ENCODE measurements around the gene COBL.

COBL gene

GRCh38 chr7:51349820-51350545, 33.4 kb upstream of the COBL start:
- no peak overlapping the region for H3K4me3 ChIP-seq (ENCODE audit: low read length)
- WGBS (ENCODE audit: insufficient coverage, insufficient read length), result no CpG with 5 or more reads among the region's 8 CpGs
- H3K4me1 ChIP-seq (ENCODE audit: control insufficient read depth, insufficient read depth, low read length), result no peaks in the 10 kb centered on the region
- no peaks in the 10 kb centered on the region for H3K27me3 ChIP-seq (ENCODE audit: control insufficient read depth, insufficient read depth, low read length)
- H3K27ac ChIP-seq (ENCODE audit: low read length), result no peak overlapping the region
- no peaks in the 10 kb centered on the region for H3K9me3 ChIP-seq (ENCODE audit: control insufficient read depth, insufficient read depth, low read length)
- no peak for DNase-seq (ENCODE audit: low read depth, low spot score)
- H3K36me3 ChIP-seq (ENCODE audit: control insufficient read depth, insufficient read depth, low read length), result no peaks in the 10 kb centered on the region

- DNase-seq (ENCODE audit: low read depth, low spot score), result no peak
- WGBS (ENCODE audit: insufficient coverage, insufficient read length), result no CpG with 5 or more reads among the region's 3 CpGs
- Histone ChIP-seq H3K36me3 (ENCODE audit: control insufficient read depth, insufficient read depth, low read length) (no peaks in the 10 kb centered on the region), H3K27me3 (ENCODE audit: control insufficient read depth, insufficient read depth, low read length) (no peaks in the 10 kb centered on the region), H3K9me3 (ENCODE audit: control insufficient read depth, insufficient read depth, low read length) (no peaks in the 10 kb centered on the region), H3K4me1 (ENCODE audit: control insufficient read depth, insufficient read depth, low read length) (no peaks in the 10 kb centered on the region), H3K4me3 (ENCODE audit: low read length) (no peak overlapping the region), H3K27ac (ENCODE audit: low read length) (no peak overlapping the region)
Observed at GRCh38 chr7:51346126-51346525, 29.5 kb upstream of the COBL start.

GRCh38 chr7:51344406-51345138, 28.0 kb upstream of the COBL start:
- DNase-seq (ENCODE audit: low read depth, low spot score), result no peak
- Histone ChIP-seq H3K4me1 (ENCODE audit: control insufficient read depth, insufficient read depth, low read length) (no peaks in the 10 kb centered on the region), H3K4me3 (ENCODE audit: low read length) (no peak overlapping the region), H3K27ac (ENCODE audit: low read length) (no peak overlapping the region), H3K27me3 (ENCODE audit: control insufficient read depth, insufficient read depth, low read length) (no peaks in the 10 kb centered on the region), H3K9me3 (ENCODE audit: control insufficient read depth, insufficient read depth, low read length) (no peaks in the 10 kb centered on the region), H3K36me3 (ENCODE audit: control insufficient read depth, insufficient read depth, low read length) (no peaks in the 10 kb centered on the region)
- WGBS (ENCODE audit: insufficient coverage, insufficient read length), result no CpG with 5 or more reads among the region's 6 CpGs

DNA sequence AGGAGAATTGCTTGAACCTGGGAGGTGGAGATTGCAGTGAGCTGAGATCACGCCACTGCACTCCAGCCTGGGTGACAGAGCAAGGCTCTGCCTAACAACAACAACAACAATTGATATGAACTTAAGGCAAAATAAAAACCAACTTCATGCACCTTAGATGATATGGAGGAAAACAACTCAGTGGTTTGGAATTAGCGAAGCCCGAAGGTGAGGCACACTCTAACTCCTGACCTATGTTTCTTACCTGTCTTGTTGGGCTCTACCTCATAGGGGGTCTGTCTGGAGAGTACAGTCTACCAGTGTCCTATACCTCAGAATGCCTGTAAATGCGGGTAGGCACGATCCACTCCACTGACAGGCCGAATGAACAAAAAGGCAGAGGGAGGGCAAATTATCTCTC, 24.3 kb upstream of the COBL start:
- H3K27me3 ChIP-seq (ENCODE audit: control insufficient read depth, insufficient read depth, low read length), result no peaks in the 10 kb centered on the region
- DNase-seq (ENCODE audit: low read depth, low spot score), result no peak
- no peaks in the 10 kb centered on the region for H3K4me1 ChIP-seq (ENCODE audit: control insufficient read depth, insufficient read depth, low read length)
- H3K4me3 ChIP-seq (ENCODE audit: low read length), result no peak overlapping the region
- H3K9me3 ChIP-seq (ENCODE audit: control insufficient read depth, insufficient read depth, low read length), result no peaks in the 10 kb centered on the region
- H3K36me3 ChIP-seq (ENCODE audit: control insufficient read depth, insufficient read depth, low read length), result no peaks in the 10 kb centered on the region
- WGBS (ENCODE audit: insufficient coverage, insufficient read length), result no CpG with 5 or more reads among the region's 6 CpGs
- no peak overlapping the region for H3K27ac ChIP-seq (ENCODE audit: low read length)

GRCh38 chr7:51340029-51340838, 23.6 kb upstream of the COBL start:
- H3K27me3 ChIP-seq (ENCODE audit: control insufficient read depth, insufficient read depth, low read length), result no peaks in the 10 kb centered on the region
- no peak overlapping the region for H3K27ac ChIP-seq (ENCODE audit: low read length)
- H3K4me1 ChIP-seq (ENCODE audit: control insufficient read depth, insufficient read depth, low read length), result no peaks in the 10 kb centered on the region
- no CpG with 5 or more reads among the region's 9 CpGs for WGBS (ENCODE audit: insufficient coverage, insufficient read length)
- no peak for DNase-seq (ENCODE audit: low read depth, low spot score)
- H3K4me3 ChIP-seq (ENCODE audit: low read length), result no peak overlapping the region
- no peaks in the 10 kb centered on the region for H3K36me3 ChIP-seq (ENCODE audit: control insufficient read depth, insufficient read depth, low read length)
- no peaks in the 10 kb centered on the region for H3K9me3 ChIP-seq (ENCODE audit: control insufficient read depth, insufficient read depth, low read length)

- Histone ChIP-seq H3K4me3 (ENCODE audit: low read length) (no peak overlapping the region), H3K27me3 (ENCODE audit: control insufficient read depth, insufficient read depth, low read length) (no peaks in the 10 kb centered on the region), H3K4me1 (ENCODE audit: control insufficient read depth, insufficient read depth, low read length) (no peaks in the 10 kb centered on the region), H3K9me3 (ENCODE audit: control insufficient read depth, insufficient read depth, low read length) (no peaks in the 10 kb centered on the region), H3K27ac (ENCODE audit: low read length) (no peak overlapping the region), H3K36me3 (ENCODE audit: control insufficient read depth, insufficient read depth, low read length) (no peaks in the 10 kb centered on the region)
- DNase-seq (ENCODE audit: low read depth, low spot score), result no peak
- no CpG with 5 or more reads among the region's 2 CpGs for WGBS (ENCODE audit: insufficient coverage, insufficient read length)
Observed at GRCh38 chr7:51335057-51335456, 18.4 kb upstream of the COBL start.

DNA sequence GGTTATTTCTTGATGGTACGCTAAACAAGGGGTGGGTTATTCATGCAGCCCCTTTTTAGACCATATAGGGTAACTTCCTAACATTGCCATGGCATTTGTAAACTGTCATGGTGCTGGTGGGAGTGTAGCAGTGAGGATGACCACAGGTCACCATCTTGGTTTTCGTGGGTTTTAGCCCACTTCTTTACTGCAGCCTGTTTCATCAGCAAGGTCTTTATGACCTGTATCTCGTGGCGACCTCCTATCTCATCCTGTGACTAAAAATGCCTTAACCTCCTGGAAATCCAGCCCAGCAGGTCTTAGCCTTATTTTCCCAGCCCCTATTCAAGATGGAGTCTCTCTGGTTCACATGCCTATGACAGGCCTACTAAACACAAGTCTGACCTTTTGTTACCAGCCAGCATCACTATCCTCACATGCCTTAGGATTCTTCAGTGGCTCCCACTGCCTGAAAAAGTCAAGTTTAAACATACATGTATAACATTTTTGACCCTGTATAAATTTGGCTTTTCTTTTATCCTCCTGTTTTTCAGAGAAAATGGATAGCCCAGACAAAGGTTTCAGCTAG, 13.2 kb upstream of the COBL start:
- Histone ChIP-seq H3K27ac (ENCODE audit: low read length) (no peak overlapping the region), H3K4me3 (ENCODE audit: low read length) (no peak overlapping the region), H3K4me1 (ENCODE audit: control insufficient read depth, insufficient read depth, low read length) (peaks cover 12% of the 10 kb centered on the region), H3K27me3 (ENCODE audit: control insufficient read depth, insufficient read depth, low read length) (no peaks in the 10 kb centered on the region), H3K9me3 (ENCODE audit: control insufficient read depth, insufficient read depth, low read length) (no peaks in the 10 kb centered on the region), H3K36me3 (ENCODE audit: control insufficient read depth, insufficient read depth, low read length) (no peaks in the 10 kb centered on the region)
- DNase-seq (ENCODE audit: low read depth, low spot score), result no peak
- WGBS (ENCODE audit: insufficient coverage, insufficient read length), result no CpG with 5 or more reads among the region's 4 CpGs

DNA sequence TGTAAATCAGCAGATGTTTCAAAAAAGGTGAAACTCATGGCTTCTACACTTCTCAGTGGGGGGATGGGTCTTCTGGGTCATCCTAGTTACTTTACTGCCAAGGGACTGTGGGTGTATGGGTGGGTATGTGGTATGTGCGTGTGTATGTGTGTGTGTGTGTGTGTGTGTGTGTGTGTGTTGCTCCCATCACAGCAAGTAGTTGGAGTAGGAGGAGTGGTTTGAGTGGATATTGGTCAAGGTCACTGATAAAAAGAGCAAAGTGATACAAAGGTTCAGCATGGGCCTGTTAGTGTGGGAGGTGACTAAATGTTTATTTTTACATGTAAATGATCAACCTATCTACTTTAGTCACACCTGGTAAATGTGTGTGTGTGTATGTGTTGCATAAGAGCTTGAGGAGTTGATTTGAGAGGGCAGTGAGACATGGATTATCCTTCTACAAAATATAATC, 11.8 kb upstream of the COBL start:
- Histone ChIP-seq H3K36me3 (ENCODE audit: control insufficient read depth, insufficient read depth, low read length) (no peaks in the 10 kb centered on the region), H3K4me3 (ENCODE audit: low read length) (peak overlapping the region; percentile 20; the same call in 1 of the 2 replicates), H3K9me3 (ENCODE audit: control insufficient read depth, insufficient read depth, low read length) (no peaks in the 10 kb centered on the region), H3K27me3 (ENCODE audit: control insufficient read depth, insufficient read depth, low read length) (no peaks in the 10 kb centered on the region), H3K4me1 (ENCODE audit: control insufficient read depth, insufficient read depth, low read length) (peaks cover 15% of the 10 kb centered on the region), H3K27ac (ENCODE audit: low read length) (no peak overlapping the region)
- no peak for DNase-seq (ENCODE audit: low read depth, low spot score)
- no CpG with 5 or more reads among the region's 1 CpG for WGBS (ENCODE audit: insufficient coverage, insufficient read length)

DNA sequence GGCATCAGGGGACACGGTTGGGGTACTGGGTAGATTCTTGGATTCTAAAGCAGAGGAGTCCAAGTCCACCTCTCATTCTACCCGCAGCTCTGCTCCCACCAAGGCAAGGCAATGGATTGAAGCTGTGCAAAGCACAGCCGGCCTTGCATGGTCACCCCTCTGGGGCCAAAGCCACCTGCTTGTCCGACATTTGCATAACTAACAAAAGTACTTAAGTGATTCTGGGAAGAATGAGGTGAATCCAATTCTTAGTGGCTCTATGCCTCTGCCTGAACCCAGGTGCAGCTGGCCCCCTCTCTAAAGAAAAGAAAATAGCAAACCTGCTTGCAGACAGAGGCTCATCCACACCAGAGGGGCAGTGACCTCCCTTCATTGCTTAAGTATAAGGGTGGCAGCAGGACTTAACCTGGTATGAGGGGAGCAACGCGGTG, 10.7 kb upstream of the COBL start:
- H3K9me3 ChIP-seq (ENCODE audit: control insufficient read depth, insufficient read depth, low read length), result no peaks in the 10 kb centered on the region
- H3K27me3 ChIP-seq (ENCODE audit: control insufficient read depth, insufficient read depth, low read length), result no peaks in the 10 kb centered on the region
- no CpG with 5 or more reads among the region's 6 CpGs for WGBS (ENCODE audit: insufficient coverage, insufficient read length)
- H3K27ac ChIP-seq (ENCODE audit: low read length), result peak overlapping the region; percentile 45
- no peaks in the 10 kb centered on the region for H3K36me3 ChIP-seq (ENCODE audit: control insufficient read depth, insufficient read depth, low read length)
- peaks cover 15% of the 10 kb centered on the region for H3K4me1 ChIP-seq (ENCODE audit: control insufficient read depth, insufficient read depth, low read length)
- H3K4me3 ChIP-seq (ENCODE audit: low read length), result peak overlapping the region; percentile 13; the same call in 1 of the 2 replicates
- DNase-seq (ENCODE audit: low read depth, low spot score), result peak; percentile 84

DNA sequence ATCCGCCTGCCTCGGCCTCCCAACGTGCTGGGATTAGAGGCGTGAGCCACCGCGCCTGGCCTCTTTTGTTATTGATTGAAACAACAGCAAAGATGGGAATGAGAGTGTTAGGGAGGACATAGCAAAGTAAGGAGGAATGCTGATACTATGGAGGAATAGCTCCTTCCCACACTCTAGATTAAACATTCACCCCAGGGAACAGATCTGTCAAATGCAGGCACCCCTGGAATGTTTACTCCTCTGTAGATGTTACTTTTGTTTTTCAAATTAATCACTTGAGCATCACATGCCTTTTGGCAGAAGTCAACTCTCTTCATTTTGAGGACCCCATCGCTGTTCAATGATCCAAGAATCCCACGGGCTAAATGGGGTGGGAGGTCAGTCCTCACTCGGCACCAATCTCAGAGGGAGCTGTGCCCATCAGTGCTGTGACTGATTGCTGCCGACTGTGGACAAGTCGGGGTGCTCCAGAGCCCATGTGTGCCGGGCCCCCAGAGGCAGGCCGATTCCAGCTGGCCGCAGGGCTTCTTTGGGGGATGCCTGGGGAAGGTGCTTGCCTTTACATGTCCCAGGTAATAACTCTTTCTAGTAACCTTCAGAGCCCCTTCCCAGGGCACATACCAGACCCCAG, 10.2 kb upstream of the COBL start:
- no CpG with 5 or more reads among the region's 14 CpGs for WGBS (ENCODE audit: insufficient coverage, insufficient read length)
- peak; percentile 79 for DNase-seq (ENCODE audit: low read depth, low spot score)
- no peaks in the 10 kb centered on the region for H3K9me3 ChIP-seq (ENCODE audit: control insufficient read depth, insufficient read depth, low read length)
- H3K4me1 ChIP-seq (ENCODE audit: control insufficient read depth, insufficient read depth, low read length), result peaks cover 16% of the 10 kb centered on the region
- no peak overlapping the region for H3K4me3 ChIP-seq (ENCODE audit: low read length)
- H3K36me3 ChIP-seq (ENCODE audit: control insufficient read depth, insufficient read depth, low read length), result no peaks in the 10 kb centered on the region
- no peaks in the 10 kb centered on the region for H3K27me3 ChIP-seq (ENCODE audit: control insufficient read depth, insufficient read depth, low read length)
- H3K27ac ChIP-seq (ENCODE audit: low read length), result peak overlapping the region; percentile 45
